ENCODE data around the gene C3orf18. TPM values are rescaled to one million over a fixed set of nuclear protein-coding genes. Genes with fewer than 3 reads are reported as not detected.

C3orf18 gene
- polyA plus RNA-seq, 1 donor from 2014 or later: 7.9 TPM

- Mint-ChIP-seq H3K4me1 (peaks cover 13 to 18% (median 16%) of the 10 kb centered on the region in 3 donors), H3K27ac (peak overlapping the region in 1 of 3 donors; percentile 93), H3K4me3 (peak overlapping the region in 1 of 4 donors; percentile 58), H3K27me3 (no peaks in the 10 kb centered on the region), H3K36me3 (no peaks in the 10 kb centered on the region), H3K9me3 (no peaks in the 10 kb centered on the region)
Observed at GRCh38 chr3:50592568-50592967, 25.0 kb upstream of the C3orf18 start.

GRCh38 chr3:50591196-50591741 lies 23.7 kb upstream of the C3orf18 start:
- peak overlapping the region in 2 of 3 donors; percentile 41 to 76 for H3K27ac Mint-ChIP-seq
- peak overlapping the region in 3 of 4 donors; percentile 83 to 92 (median 88) for H3K4me3 Mint-ChIP-seq
- no peaks in the 10 kb centered on the region for H3K9me3 Mint-ChIP-seq
- H3K27me3 Mint-ChIP-seq: no peaks in the 10 kb centered on the region
- H3K4me1 Mint-ChIP-seq: peaks cover 13 to 20% (median 16%) of the 10 kb centered on the region in 3 donors
- no peaks in the 10 kb centered on the region for H3K36me3 Mint-ChIP-seq

- Mint-ChIP-seq H3K4me1 (peaks cover 16 to 20% (median 17%) of the 10 kb centered on the region in 3 donors), H3K27me3 (no peaks in the 10 kb centered on the region), H3K36me3 (no peaks in the 10 kb centered on the region), H3K27ac (peak overlapping the region in 2 of 3 donors; percentile 60 to 86), H3K9me3 (no peaks in the 10 kb centered on the region), H3K4me3 (peak overlapping the region in 3 of 4 donors; percentile 17 to 60 (median 37))
Observed at GRCh38 chr3:50588759-50589433, 21.3 kb upstream of the C3orf18 start.

GRCh38 chr3:50587806-50588758 lies 20.5 kb upstream of the C3orf18 start:
- peaks cover 17 to 20% (median 19%) of the 10 kb centered on the region in 3 donors for H3K4me1 Mint-ChIP-seq
- H3K9me3 Mint-ChIP-seq: no peaks in the 10 kb centered on the region
- H3K4me3 Mint-ChIP-seq: peak overlapping the region; percentile 17 to 66 (median 52)
- no peaks in the 10 kb centered on the region for H3K36me3 Mint-ChIP-seq
- H3K27me3 Mint-ChIP-seq: no peaks in the 10 kb centered on the region
- H3K27ac Mint-ChIP-seq: peak overlapping the region; percentile 40 to 86 (median 60)

- Mint-ChIP-seq H3K4me1 (peaks cover 17 to 18% (median 17%) of the 10 kb centered on the region in 3 donors), H3K4me3 (peak overlapping the region in 1 of 4 donors; percentile 22)
Observed at GRCh38 chr3:50587373-50587772, 19.8 kb upstream of the C3orf18 start.

GRCh38 chr3:50586763-50587070 lies 19.2 kb upstream of the C3orf18 start:
- Mint-ChIP-seq H3K9me3 (no peaks in the 10 kb centered on the region), H3K36me3 (no peaks in the 10 kb centered on the region), H3K27ac (peak overlapping the region in 1 of 3 donors; percentile 23), H3K27me3 (no peaks in the 10 kb centered on the region), H3K4me1 (peaks cover 17% of the 10 kb centered on the region in 3 donors), H3K4me3 (no peak overlapping the region)

More at GRCh38 chr3:50587373-50587772, 19.8 kb upstream of the C3orf18 start:
- Mint-ChIP-seq H3K27me3 (no peaks in the 10 kb centered on the region), H3K27ac (peak overlapping the region in 1 of 3 donors; percentile 16), H3K36me3 (no peaks in the 10 kb centered on the region), H3K9me3 (no peaks in the 10 kb centered on the region)

- Mint-ChIP-seq H3K9me3 (no peaks in the 10 kb centered on the region), H3K4me3 (no peak overlapping the region), H3K27me3 (no peaks in the 10 kb centered on the region), H3K4me1 (peaks cover 15 to 16% (median 16%) of the 10 kb centered on the region in 3 donors), H3K36me3 (no peaks in the 10 kb centered on the region), H3K27ac (peak overlapping the region in 2 of 3 donors; percentile 16 to 43)
Observed at GRCh38 chr3:50585919-50586762, 18.6 kb upstream of the C3orf18 start.

- H3K4me1 Mint-ChIP-seq: peaks cover 7 to 9% (median 9%) of the 10 kb centered on the region in 3 donors
- H3K27me3 Mint-ChIP-seq: no peaks in the 10 kb centered on the region
- no peaks in the 10 kb centered on the region for H3K9me3 Mint-ChIP-seq
- no peaks in the 10 kb centered on the region for H3K36me3 Mint-ChIP-seq
- H3K4me3 Mint-ChIP-seq: peak overlapping the region in 1 of 4 donors; percentile 32
- peak overlapping the region in 2 of 3 donors; percentile 42 to 88 for H3K27ac Mint-ChIP-seq
Observed at GRCh38 chr3:50584391-50584790, 16.8 kb upstream of the C3orf18 start.

- no peaks in the 10 kb centered on the region for H3K36me3 Mint-ChIP-seq
- peak overlapping the region in 1 of 3 donors; percentile 88 for H3K27ac Mint-ChIP-seq
- H3K27me3 Mint-ChIP-seq: no peaks in the 10 kb centered on the region
- H3K9me3 Mint-ChIP-seq: no peaks in the 10 kb centered on the region
- H3K4me3 Mint-ChIP-seq: peak overlapping the region in 1 of 4 donors; percentile 3
- H3K4me1 Mint-ChIP-seq: peaks cover 5 to 9% (median 9%) of the 10 kb centered on the region in 3 donors
Observed at GRCh38 chr3:50583897-50584296, 16.4 kb upstream of the C3orf18 start.

GRCh38 chr3:50582083-50582482 lies 14.5 kb upstream of the C3orf18 start:
- Mint-ChIP-seq H3K9me3 (no peaks in the 10 kb centered on the region), H3K4me1 (peaks cover 0 to 4% (median 2%) of the 10 kb centered on the region in 3 donors), H3K27ac (no peak overlapping the region), H3K36me3 (no peaks in the 10 kb centered on the region), H3K27me3 (no peaks in the 10 kb centered on the region), H3K4me3 (no peak overlapping the region)

GRCh38 chr3:50581459-50581842 lies 13.9 kb upstream of the C3orf18 start:
- no peaks in the 10 kb centered on the region for H3K36me3 Mint-ChIP-seq
- H3K27ac Mint-ChIP-seq: no peak overlapping the region

GRCh38 chr3:50580683-50581458 lies 13.3 kb upstream of the C3orf18 start:
- Mint-ChIP-seq H3K36me3 (no peaks in the 10 kb centered on the region), H3K4me1 (peaks cover 0 to 4% (median 2%) of the 10 kb centered on the region in 3 donors), H3K4me3 (no peak overlapping the region), H3K9me3 (no peaks in the 10 kb centered on the region), H3K27me3 (no peaks in the 10 kb centered on the region), H3K27ac (no peak overlapping the region)

More at GRCh38 chr3:50581459-50581842, 13.9 kb upstream of the C3orf18 start:
- Mint-ChIP-seq H3K4me3 (no peak overlapping the region), H3K9me3 (no peaks in the 10 kb centered on the region), H3K4me1 (peaks cover 0 to 4% (median 2%) of the 10 kb centered on the region in 3 donors), H3K27me3 (no peaks in the 10 kb centered on the region)

GRCh38 chr3:50577348-50577747 lies 9.8 kb upstream of the C3orf18 start:
- no peak overlapping the region for H3K4me3 Mint-ChIP-seq
- H3K4me1 Mint-ChIP-seq: no peaks in the 10 kb centered on the region
- no peaks in the 10 kb centered on the region for H3K36me3 Mint-ChIP-seq
- no peaks in the 10 kb centered on the region for H3K27me3 Mint-ChIP-seq
- no peaks in the 10 kb centered on the region for H3K9me3 Mint-ChIP-seq
- H3K27ac Mint-ChIP-seq: no peak overlapping the region

Data from IgD-negative memory B cell (primary cell).